ENCODE results near the gene NAT8L.

DNA sequence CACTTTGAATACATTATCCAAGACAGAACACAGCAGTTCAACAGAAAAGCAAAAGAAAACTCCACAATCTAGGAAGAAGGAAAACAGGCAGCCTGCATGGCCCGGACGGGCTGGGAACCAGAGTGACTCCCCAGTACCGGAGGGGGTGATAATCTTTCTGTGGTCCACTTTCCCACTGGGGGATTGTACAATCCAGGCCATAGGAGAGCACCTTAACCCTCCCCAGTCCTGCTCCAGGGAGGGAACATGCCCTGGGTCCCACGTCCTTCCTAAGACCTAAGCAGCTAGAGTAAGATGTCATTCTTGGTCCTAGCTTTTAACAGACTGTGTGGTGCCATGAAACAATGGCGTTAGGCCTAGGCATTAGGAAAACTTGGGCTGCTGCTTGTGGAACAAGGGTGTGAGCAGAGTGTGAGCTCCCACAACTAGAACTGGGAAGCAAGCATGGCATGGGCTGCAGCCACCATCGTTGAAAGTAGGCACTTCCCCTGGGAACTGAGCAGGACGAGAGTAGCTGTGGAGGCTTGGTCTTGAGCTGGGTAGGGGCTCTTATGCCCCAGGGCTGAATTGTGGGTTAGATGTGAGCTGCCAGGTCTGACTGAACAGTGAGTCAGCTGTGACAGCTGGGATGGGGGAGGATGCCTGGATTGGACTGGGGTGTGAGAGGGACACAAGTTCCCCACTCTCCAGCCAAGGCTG, 42.4 kb downstream of the NAT8L start:
- TF ChIP-seq, protein P1, sequence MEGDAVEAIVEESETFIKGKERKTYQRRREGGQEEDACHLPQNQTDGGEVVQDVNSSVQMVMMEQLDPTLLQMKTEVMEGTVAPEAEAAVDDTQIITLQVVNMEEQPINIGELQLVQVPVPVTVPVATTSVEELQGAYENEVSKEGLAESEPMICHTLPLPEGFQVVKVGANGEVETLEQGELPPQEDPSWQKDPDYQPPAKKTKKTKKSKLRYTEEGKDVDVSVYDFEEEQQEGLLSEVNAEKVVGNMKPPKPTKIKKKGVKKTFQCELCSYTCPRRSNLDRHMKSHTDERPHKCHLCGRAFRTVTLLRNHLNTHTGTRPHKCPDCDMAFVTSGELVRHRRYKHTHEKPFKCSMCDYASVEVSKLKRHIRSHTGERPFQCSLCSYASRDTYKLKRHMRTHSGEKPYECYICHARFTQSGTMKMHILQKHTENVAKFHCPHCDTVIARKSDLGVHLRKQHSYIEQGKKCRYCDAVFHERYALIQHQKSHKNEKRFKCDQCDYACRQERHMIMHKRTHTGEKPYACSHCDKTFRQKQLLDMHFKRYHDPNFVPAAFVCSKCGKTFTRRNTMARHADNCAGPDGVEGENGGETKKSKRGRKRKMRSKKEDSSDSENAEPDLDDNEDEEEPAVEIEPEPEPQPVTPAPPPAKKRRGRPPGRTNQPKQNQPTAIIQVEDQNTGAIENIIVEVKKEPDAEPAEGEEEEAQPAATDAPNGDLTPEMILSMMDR (IDR thresholded peaks at IDR 0.05) = no peak
- TF ChIP-seq EP300 (IDR thresholded peaks at IDR 0.05; ENCODE audit: low read depth) = no peak
- no peak for TF ChIP-seq POLR2A (IDR thresholded peaks at IDR 0.05)
- TF ChIP-seq POLR2AphosphoS5 (IDR thresholded peaks at IDR 0.05) = no peak
